ENCODE data around the gene TEX52. TPM values are rescaled to one million over a fixed set of nuclear protein-coding genes. Genes with fewer than 3 reads are reported as not detected.

The TEX52 gene
- total and polyA plus RNA-seq, 2 of the 8 experiments (the other 6 are each of a cell fraction or from before 2014, with no cell fraction given): not detected

DNA sequence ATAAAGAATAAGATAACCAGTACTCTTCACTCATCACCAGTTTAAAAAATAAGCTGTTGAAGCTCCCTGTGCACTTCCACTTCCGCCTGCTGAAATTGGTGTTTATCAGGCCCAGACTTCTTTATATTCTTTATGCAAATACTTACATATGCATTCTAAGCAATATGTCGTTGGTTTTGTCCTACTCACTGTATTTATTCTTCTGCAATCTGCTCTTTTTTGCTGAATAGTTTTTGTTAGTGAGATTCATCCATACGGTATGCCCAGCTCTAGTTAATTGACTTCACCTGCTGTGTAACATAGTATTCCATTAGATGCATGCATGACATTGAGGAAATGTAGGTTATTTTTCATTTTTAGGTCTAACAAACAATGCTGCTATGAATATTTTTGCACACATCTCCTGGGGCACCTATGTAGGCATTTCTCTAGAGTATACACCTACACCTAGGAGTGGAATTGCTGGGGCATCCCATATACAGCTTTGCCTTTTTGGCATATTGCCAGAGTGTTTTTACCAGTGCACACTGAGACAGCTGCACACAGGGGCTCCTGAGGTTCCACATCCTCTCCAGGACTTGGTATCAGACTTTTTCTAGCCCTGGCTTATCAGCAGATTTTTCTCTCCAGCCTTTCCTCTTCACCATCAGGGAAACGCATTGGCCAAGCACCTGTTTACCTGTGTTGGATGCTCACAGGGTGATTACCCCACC lies 21.0 kb downstream of the TEX52 start (continued):
- TF ChIP-seq, protein P1, sequence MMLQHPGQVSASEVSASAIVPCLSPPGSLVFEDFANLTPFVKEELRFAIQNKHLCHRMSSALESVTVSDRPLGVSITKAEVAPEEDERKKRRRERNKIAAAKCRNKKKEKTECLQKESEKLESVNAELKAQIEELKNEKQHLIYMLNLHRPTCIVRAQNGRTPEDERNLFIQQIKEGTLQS (IDR thresholded peaks at IDR 0.05; ENCODE audit: insufficient read depth, low read depth, low read length): no peak
